DND-41 (cell line): Measurements from ENCODE around the gene JUP.

Experiments
- EZH2 ChIP-seq: IDR thresholded peaks from 3 replicates; pipeline ENCODE4 v1.6.1; 2012; ENCODE audit warnings: borderline replicate concordance, low read depth, mild to moderate bottlenecking, moderate library complexity, low read length, inconsistent platforms; ENCODE audit not compliant: severe bottlenecking
- TF ChIP-seq, protein P1 (sequence below): IDR thresholded peaks from 2 replicates; pipeline ENCODE4 v1.5.1; 2012; ENCODE audit warnings: borderline replicate concordance, low read length, moderate library complexity, mild to moderate bottlenecking; ENCODE audit not compliant: poor library complexity, severe bottlenecking; ENCODE audit errors: extremely low read depth

DNA sequence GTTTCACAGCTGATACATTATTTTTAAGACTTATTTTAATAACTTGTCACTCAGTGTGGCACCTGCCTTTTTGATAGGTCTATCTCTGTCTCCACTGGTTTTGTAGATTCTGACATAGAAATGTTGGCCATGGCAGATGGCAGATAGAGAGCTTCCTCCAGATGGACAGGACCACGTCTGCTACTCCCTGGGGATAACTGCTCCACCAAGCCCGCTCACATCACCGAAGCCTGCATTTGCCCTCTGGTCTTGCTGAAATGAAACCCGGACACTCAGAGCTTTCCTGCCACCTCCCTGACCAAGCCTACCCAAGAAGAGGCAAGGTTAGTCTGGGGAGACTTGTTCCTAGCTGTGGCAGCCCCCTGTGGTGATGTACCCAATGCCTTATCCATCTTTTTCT is 35.6 kb downstream of the JUP start:
- no peak for TF ChIP-seq EZH2
- TF ChIP-seq, protein P1, sequence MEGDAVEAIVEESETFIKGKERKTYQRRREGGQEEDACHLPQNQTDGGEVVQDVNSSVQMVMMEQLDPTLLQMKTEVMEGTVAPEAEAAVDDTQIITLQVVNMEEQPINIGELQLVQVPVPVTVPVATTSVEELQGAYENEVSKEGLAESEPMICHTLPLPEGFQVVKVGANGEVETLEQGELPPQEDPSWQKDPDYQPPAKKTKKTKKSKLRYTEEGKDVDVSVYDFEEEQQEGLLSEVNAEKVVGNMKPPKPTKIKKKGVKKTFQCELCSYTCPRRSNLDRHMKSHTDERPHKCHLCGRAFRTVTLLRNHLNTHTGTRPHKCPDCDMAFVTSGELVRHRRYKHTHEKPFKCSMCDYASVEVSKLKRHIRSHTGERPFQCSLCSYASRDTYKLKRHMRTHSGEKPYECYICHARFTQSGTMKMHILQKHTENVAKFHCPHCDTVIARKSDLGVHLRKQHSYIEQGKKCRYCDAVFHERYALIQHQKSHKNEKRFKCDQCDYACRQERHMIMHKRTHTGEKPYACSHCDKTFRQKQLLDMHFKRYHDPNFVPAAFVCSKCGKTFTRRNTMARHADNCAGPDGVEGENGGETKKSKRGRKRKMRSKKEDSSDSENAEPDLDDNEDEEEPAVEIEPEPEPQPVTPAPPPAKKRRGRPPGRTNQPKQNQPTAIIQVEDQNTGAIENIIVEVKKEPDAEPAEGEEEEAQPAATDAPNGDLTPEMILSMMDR, result no peak
